NCI-H146 treated with DMSO at 0.1 percent for 48 hours (cell line): ENCODE results near the gene LPP.

Source experiments
- DNase-seq: peaks from one replicate; lab custom pipeline; 2025; ENCODE audit not compliant: unreplicated experiment; lab: John Stamatoyannopoulos, UW

Gene LPP

DNA sequence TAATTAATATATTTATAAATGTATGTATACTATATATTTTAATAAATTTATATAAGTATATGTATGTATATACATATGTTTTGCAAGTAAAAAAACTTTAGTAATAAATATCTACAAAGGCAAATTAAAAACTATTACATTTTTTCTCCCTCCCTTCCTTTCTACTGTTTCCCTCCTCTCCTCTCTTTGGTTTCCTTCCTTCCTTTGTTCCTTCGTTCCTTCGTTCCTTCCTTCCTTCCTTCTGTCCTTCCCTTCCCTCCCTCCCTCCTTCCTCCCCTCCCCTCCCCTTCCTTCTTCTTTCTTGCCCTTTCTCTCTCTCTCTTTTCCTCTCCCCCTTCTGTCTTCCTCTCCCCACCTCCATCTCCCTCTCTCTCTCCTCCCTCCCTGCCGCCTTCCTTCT is 423.6 kb downstream of the LPP start:
- no peak for DNase-seq

DNA sequence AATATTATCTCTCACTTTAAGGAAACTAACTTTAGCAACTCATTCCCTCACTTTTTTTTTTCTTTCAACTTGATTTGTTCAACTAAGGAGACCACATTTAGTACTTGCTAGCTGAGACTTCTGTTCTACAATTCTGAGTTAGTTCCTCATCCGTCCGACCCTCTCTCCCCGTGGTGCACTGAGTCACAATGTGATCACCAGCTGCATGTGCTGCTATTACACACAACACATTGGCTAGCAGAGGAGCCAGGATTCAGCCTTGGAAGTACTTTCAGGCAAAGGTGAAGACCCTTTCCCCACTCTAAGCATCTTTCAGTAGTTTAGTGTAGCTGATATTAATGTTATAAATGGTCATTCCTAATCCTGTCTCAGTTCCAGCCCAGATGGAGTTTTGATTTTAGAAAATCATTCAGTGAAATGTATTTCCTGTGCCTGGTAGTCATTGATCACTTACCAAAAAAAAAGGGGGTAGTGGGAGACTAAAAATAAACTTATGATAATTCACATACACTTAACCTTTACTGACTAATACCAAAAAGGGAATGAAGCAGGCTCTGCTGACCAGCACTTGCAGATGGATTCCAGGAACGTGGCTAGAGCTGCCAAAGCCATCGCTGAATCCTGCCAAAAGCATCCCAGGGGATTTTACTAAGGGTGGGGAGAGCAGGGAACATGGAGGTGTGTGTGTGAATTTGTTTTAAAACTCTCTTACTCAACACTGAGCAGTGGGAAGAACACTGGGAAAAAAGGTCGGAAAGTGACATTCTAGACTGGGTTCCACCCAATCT is 424.8 kb downstream of the LPP start:
- no peak for DNase-seq

DNA sequence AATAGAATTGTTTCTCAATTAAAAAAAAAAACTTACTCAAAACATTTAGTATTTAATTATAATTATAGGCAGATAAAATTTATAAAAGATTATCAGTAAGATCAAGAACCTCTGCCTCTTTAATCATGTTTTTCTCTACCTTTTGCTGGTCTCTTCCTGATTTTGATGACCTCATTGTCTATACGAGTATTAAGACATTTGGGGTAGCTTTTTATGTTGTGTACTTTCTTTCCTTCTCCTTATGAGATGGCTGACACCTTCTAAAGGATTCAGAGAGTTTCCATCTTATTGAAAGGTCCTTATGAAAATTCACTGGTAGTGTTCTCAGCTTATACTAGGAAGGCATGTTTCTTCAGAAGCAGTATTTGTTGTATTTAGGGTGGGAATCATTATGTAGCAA is 426.3 kb downstream of the LPP start:
- DNase-seq = no peak

DNA sequence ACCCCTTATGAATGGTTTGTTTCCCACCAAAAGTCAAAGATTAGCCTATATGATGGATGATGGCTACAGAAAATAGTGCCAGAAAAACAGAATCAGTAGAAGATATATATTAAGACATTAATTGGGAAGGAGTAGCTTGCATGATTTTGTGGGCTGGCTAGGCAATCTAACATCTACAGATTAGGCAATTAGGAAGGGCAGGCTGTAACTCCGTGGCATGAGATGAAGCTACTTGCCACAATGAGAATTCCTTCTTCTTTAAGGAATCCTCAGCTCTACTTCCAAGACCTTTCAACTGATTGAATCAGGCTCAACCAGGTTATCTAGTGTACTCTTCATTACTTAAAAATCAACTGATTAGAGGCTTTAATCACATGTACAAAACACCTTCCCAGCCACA is 426.7 kb downstream of the LPP start:
- no peak for DNase-seq

DNA sequence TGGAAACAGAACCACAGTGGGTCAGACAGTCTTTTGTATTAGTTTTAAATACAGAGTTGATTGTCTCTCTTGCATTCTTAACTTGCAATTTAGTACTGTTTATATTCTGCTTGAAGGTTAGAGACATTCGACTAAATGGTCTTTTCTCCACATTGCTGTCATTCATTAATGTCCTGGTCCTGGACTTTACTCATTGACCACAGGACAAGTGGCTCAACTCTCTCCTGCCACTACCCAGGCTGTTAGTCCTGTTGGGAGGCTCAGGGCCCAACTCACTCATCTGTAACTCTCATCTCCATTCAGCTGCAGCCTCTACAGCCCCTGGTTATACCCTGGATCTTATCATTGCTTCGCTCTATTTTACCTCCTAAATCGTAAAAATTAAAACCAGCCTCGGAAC is 427.4 kb downstream of the LPP start:
- DNase-seq = no peak

DNA sequence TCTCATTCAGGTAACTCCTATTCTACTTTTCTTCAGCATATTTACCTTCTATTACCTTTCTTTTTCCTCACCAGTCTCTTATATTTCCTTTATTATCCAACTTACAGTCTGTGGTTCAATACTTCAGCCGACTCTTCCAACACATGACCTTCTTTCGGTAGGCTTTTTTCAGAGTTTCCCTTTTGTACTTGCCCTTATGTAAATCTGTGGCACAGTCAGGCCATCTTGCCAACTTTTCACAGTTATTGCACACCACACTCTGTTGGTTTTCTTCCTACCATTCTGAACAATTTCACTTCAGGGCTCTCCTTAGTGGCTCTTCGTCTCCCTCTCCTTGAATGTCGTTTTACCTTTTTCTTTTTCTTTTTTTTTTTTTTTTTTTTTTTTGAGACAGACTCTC is 427.8 kb downstream of the LPP start:
- DNase-seq = no peak

DNA sequence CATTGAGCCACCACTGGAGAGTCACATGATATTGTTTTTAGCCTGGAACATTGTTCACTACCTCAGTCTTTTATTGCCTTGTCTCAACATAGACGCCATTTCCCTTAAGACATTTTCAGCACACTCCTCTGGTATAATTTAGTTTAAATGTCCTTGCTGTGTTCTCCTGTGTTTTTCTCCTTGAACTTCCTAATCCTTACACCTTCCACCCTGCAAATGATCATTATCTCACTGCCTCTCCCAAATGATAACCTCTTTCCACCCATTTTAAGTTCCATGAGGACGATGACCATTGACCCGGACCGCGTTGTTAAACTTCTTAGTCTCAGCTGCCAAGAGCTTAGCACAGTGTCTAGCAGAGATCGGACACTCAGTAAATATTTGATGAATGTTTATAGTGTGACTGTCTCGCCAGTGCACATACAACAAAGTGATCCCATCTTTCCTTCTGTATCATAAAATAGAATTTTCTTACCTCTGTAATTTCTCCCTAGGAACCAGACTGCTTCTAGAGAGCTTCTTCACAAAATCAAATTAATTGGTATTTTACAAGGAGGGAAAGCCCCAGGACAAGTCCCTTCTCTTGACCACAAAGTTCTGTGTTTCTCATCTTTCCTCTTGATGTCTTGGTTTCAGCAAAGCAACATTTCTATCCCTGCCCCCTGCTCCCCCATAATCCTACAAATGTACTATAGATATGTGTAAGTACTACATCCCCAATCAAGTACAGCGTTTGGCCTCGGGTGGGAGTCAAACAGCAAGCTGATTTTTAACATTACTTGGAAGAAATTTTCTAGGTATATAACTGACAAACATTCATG is 429.6 kb downstream of the LPP start:
- DNase-seq = no peak

DNA sequence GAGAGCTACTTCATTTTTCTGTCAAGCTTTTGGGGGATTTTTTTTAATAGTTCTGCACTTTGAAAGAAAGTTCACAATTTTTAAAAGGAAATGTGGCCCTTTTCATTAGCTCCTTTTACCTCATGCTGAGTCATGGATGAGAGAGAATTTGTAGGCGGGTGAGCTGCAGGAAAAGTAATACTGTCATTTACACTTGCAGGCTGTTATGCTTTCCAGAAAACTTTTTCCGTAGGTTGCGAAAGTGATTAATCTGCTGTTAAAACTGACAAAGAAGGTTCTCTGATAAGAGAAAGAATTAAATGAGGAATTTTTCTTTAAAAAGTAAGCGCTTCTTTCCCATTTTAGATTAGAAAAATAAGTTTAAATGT is 430.2 kb downstream of the LPP start:
- DNase-seq = no peak

DNA sequence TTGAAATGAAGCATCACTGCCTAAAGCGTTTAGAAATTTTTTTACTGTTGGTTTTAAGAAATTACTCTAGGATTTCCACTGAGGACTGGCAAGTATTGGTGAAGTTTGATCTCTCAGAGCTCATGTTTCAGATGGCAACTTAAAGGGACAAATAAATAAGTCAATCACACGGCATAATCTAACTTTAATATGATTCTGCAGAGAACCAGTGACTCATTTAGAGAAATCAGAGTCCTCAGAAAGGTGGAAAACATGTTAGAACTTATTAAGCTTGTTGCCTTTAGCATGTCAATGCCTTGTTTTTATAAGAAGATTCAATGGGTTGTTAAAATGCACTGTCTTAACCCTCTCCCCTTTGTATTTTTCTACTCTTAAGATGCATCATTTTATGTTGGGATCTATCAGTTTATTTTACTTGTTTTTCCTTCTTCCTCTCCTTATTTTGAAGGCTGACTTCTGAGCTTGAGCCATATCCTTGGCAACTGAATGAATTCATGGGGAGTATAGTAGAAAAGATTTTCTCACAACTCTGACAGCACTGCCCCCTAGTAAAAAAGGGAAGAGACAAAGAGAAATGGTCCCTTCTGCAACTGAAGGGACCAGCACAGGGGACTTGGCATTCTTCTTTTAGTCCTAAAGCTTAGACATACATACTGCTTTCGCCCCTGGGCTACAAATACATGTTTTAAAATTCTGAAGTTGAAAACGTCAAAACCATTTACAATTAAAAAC is 431.2 kb downstream of the LPP start:
- no peak for DNase-seq

DNA sequence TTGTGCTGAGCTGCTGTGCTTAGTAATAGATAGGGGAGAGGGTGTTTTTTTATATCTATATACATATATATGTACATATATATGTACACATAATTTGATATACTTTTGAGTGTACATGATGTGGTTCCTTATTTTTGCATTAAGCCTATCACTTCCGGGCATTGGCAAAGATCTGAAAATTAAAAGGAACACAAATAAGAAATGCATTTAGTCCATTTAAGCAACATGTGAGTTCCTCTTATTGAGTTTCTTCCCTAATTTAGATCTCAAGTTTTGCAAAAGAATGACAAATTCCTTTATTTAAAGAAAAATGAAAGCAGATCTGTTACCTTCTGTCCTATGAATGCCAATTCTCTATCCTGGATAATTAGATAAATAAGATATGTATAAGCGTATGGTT is 435.1 kb downstream of the LPP start:
- no peak for DNase-seq

DNA sequence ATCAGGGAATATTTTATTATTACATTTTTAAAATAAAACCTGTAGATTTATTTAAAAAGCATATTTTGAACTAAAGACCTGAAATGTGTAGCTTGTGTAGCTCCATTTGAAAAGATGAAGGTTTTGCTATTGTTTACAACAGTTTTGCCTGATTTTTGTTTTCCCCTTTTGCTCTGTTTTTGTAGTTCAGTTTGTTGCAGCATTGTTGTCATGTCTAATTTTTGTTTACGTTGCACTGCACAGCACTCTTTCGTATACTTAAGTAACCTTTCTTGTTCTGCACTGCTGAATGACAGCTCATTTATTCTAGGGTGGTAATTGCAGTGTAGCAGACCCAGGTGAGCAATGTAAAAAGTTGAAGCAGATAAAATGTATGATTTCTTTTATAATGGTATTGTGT is 435.8 kb downstream of the LPP start:
- no peak for DNase-seq

DNA sequence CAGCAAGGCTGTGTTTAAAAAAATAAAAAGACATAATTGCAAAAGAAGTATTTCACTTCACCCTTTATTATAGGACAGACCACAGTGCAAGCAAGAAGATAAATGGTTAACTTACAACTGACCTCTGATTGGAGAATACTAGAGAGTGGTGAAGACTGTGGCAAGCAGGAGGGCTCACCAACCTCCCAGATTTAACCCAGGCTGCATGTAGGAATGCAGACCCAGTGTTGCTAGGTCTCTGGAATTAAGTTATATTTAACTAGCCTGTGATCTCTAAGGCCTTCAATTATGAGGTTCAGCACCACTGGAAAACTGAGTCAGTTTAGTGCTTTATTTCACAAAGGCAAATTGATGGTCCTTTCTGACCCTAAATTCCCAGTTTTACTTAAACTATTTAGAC is 436.6 kb downstream of the LPP start:
- no peak for DNase-seq

DNA sequence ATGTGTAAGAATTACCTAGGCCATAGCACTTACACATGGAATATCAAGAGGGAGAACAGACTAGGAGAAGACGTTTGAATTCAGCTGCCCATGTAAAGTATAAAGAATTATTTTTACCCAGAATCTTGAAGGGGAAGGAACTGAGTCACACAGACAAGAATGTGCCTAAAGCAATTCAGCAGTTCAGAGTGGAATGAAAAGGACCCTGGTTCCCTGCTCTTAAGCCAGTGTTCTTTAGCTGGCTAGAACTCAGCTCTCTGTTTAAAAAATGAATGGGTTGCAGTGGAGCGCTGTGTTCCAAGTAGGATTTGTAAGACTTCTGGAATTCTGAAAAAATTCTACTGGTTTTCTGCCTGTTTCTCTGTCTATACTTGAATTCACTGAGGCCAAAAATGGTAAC is 440.2 kb downstream of the LPP start:
- DNase-seq = no peak

DNA sequence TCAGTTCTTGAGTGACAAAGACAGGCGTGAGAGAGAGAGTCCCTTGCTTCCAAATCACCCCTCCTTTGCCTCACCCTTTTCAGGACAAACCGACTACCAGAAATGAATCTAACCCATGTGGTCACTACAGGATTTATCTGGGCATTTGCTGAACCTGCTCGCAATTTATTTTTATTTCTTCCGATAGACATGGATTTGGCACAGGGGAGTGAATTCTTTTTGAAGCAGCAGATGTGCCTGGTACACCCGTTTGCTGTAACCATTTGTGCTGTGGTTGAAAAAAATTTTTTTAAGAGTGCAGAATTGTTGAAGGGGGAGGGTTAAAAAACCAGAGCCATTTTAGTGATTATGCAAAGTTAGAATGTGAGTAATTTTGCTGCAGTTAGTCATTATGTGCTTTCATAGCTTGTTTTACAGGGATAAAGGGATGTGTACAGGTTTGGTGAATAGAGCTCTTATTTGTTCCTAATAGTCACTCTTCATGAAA is 442.0 kb downstream of the LPP start:
- DNase-seq = no peak

DNA sequence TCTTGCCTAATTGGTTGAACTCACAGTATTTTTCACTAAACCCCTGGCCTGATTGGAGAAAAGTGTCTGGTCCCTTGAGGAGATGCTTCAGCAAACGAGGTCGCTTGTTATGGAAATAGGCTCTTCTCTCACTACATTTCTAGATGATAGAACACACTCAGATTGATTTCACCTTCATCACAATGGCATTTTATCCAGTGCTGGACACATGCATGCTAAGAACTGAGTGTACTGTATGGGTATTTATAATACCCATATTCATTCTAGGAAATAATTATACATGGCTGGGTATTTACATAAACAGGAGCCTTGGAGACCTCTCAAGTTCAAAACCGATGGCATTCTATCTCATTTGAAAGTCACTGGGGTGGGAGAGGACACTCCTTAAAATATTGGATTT is 444.9 kb downstream of the LPP start:
- no peak for DNase-seq

DNA sequence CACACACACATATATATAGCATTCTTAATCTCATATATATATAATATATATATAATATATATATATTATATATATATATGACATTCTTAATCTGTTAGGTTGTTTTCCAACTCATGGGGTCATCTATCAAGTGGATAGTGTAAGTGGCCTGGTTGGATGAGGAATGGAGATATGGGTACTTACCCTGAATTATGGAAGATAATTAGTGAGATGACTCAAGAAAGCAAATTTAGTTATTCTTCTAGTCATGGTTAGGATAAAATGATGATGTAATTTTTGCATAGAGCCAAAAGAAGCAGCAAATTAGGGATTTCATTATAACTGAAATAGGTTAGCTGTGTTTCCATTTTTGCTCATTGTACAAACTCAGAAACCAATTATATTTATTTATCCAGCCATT is 448.2 kb downstream of the LPP start:
- no peak for DNase-seq

DNA sequence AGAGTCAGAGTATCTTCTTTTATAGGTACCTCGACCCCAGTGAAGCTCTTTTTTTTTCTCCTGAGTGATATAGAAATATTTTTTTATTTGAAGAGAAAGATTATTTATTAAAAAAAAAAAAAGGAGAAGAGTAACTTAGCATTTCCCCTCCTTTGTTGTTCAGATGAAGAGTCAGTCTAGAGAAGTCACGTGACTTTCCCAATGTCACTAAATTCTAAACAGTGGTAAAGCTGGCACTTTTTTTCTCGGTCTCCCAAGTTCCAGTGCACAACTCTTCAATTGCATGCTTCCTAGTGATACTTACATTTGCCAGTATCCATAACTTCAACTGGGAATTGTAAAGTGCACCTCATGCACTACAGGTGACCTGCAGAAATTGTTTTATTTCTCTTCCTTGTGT is 448.7 kb downstream of the LPP start:
- no peak for DNase-seq

DNA sequence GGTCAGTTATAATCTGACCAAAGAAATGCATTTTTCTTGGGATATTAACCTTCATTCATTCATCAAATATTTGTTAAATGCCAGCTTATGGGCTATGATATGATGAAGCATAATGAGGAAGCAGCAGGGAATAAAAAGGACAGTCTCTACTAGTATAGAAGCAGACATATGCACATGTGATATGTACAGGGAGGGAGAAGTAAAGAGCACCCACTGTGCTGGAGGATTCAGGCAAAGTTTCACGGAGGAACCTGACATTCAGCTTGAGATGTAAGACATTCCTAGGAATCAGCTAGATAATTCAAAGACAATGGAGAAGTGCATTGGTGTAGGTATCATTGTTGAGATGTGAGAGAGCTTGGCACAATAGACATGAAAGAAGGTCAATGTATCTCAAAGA is 450.7 kb downstream of the LPP start:
- no peak for DNase-seq

DNA sequence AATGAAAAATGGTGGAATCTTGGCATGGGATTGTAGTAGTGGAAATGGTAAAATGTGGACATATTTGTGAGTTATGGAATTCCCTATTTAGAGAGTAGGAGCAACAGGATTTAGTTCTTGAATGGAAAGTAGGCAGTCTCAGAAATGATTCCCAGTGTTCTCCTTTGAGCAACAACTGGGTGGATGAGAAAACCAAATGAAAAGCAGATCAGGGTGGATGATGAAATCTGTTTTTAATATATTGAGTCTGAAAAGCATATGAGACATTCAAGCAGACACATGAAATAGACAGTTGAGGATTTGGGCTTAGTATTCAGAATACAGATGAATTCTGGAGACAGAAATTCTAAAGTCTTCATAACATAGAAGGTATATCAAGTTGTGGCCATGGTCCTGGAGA is 451.3 kb downstream of the LPP start:
- DNase-seq = no peak

DNA sequence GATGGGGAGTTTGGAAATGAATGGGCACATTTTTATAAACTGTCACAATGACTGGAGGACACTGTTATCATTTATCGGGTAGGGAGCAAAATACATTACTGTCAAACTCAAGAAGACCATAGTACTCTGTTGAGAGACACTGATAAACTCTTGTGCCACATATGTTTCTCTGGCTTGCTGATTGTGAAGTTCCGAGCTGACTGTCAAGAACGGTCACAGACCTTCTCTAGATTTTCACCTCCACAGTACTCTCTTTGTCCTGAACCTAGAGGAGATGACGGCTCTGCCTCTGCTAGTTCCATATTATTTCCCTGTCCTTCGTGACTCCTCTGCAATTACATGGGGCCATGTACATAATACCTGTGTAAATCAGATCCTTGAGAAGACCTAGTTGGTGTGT is 451.9 kb downstream of the LPP start:
- DNase-seq = no peak

DNA sequence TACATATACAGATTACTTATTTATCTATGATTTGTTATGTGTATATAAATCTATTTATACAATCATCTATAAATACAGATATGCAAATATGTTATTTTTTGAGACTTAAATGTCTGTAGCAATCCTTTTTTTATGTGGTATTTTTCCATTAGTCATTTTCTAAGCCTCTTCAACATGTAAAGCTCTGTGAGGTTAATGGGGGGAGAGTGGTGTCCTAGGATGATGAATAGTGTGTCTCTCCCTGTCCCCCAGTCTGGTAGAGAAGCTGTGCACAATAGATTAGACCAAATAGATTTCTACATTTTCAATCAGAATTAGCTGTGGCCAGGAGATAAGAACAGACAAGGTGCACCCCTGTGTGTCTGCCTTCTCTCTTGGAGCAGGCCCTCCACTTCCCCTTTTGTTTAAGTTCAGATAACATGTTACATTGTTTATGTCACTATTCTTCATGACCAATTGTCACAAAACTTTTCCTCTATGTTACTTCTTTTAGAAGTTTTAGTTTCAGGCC is 453.9 kb downstream of the LPP start:
- no peak for DNase-seq

DNA sequence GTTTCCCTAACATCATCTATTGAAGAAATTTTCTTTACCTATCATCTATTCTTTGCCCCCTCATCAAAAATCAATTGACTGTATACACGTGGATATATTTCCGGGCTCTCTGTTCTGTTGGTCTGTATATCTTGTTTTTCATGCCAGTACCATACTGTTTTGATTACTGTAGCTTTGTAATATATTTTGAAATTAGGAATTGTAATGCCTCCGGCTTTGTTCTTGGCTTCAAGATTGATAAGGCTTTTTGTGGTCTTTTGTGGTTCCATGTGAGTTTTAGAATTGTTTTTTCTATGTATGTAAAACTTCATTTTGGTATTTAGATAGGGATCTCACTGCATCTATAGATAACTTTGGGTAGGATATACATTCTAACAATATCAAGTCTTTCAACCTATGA is 454.4 kb downstream of the LPP start:
- no peak for DNase-seq
